OCI-LY7 (cell line): ENCODE measurements around the gene HCST.
A peak's percentile ranks its signal among the peaks of the same experiment; 100 is the strongest.

Source experiments
- CTCF ChIP-seq: fragments of 200-600 bp; sonication (generic); conservative IDR thresholded peaks from 2 replicates; pipeline ENCODE4 v1.5.1; 2014; ENCODE audit warnings: mild to moderate bottlenecking, antibody characterized with exemption, low read length, moderate library complexity, mixed read lengths
- EZH2phosphoT487 ChIP-seq: fragments of 200-600 bp; sonication (generic); IDR thresholded peaks from 2 replicates; pipeline ENCODE4 v1.6.1; 2018; ENCODE audit warnings: low read depth, borderline replicate concordance, mild to moderate bottlenecking, mixed run types, antibody characterized with exemption, low read length, moderate library complexity, mixed read lengths

GRCh38 chr19:35882114-35882832, 20.1 kb upstream of the HCST start:
- TF ChIP-seq CTCF = peak; percentile 82
- no peak for TF ChIP-seq EZH2phosphoT487
